OCI-M2 (cell line): ENCODE data around the gene CCDC160.
"Not testable (repeated sequence)": the region's sequence is repeated elsewhere in the genome, so short reads cannot be mapped to it uniquely, and the experiment has no call there.

ENCODE experiments used
- DNase-seq: peaks from one replicate; lab custom pipeline; 2025; ENCODE audit not compliant: unreplicated experiment; lab: John Stamatoyannopoulos, UW

CCDC160 gene

DNA sequence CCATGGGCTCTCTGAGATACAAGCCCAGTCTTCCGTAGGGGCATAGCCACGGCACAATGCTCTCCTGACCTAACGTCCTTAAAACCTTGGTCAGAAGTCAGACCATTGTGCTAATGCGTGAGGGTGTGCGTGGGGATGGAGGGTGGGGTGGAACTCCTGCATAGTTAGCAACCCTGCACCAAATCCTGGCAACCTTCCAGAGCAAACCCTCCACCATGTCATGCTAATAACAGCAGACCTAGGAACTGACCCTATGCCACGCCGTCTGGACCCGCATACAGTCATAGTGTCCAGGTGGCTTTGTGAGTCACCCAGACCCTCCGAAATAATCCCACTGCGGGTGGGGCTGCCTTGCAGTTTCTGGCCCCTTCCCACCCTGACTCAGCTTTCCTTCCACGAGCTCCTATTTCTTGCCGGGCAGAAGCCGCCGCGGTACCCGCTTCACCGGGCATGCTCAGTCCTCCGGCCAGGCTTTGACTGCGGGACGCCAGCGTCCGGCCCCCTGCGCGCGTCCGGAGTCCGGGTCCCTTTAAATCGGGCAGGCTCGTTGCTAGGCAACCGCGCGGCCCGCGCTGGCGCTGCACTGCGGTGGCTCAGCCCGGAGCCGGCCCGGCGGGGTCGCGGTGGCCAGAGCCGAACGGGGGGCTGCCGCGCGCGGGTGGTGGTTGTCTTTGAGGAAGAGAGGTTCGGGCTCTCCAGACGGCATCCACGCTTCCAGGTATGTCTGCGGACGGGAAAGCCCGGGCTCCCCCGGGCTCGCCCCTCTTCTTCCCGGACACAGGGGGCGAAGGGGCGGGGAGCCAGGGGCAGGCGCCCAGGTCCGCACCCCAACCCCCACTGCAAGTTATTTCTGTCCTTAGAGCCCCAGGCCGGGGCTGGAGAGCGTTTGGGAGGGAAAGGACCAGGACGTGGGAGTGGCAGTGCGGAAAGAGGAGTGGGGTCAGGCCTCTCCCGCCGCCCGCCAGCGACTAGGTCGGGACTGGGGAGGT lies at the start of gene CCDC160:
Gene CCDC160 (plus strand): TSS at position 557 of the 989 bp plus-strand sequence. CDS start 7,619 bp downstream, outside the sequence.
- no peak for DNase-seq

DNA sequence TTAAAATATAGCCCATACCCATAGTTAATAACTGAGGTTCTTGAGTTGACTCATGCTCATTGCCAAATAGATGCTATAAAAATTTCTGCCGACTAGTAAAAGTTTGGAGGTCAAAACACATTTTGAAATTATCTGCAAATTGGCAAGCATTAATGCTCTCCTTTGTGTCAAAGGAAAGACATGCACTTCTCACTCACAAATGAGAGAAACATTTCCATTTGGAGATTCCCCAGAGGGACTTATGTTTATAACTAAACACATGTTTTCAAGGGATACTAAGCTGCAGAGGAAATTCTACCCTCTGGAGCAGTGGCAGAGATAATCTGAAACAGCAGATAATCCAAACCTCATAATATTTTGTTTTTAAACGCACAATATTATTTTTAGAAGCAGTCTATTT lies 45.7 kb upstream of the CCDC160 start:
- no peak for DNase-seq

DNA sequence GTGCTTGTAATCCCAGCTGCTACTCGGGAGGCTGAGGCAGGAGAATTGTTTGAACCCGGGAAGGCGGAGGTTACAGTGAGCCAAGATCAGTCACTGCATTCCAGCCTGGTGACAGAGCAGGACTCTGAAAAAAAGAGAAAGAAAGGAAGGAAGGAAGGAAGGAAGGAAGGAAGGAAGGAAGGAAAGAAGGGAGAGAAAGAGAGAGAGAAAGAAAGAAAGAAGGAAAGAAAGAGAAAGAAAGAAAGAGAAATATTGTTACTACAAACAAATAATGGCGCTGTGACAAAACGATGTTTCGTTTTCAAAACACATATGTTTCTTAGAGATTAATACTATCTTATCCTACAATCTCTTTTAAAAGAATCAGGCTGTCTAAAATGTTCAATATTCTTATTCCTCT lies 42.1 kb upstream of the CCDC160 start:
- DNase-seq: no peak

DNA sequence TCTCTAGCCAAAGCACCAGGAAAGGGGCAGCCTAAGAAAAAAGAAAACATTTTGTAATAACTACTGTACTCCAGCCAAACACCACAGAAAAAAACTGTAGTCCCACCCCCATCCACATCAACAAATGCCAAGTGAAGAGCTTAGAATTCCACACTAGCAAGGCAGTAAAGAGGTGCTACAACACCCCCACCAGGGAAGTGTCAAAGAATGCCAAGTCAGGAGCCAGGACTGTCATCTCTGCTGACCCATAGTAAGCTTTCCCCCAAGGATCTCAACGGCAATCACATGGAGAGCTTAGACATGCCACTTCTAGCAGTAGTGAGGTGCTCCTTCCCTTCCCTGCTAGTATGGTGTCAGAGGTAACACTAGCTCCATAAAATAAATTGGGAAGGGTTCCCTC lies 34.4 kb upstream of the CCDC160 start:
- no peak for DNase-seq

DNA sequence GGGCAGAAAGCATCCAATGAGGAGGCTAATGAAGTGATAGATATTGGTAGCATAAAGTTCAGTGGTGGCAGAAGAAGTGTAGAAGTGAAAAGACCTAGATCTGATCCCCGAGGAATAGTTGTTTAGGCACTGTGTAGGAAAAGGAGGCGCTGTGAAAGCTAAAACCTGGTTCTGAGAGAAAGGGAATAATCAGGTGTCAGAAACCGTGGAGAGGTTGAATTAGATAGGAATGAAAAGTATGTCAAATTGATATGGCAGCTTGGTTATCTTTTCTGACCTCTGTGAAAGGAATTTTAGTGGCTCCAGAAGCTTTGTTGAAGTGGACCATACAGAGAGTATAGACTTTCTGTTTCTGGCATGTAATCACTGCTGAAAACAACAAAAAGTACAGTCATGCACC lies 30.8 kb upstream of the CCDC160 start:
- no peak for DNase-seq

DNA sequence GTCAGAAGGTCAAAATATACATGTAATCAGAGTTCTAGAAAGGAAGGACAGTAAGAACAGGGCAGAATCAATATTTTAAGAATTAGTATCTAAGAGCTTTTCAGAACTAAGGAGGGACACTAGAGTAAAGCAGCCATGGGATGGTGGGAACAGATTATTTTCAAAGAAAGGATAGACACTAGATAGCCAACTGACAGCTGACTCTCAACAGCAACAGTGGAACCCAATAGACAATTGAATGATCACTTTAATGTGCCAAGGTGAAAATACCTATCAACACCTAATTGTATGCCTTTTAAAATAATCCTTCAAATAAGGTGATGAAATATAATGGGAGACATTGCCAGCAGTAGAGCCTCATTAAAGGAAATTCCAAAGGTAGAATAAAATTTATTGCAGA lies 26.5 kb upstream of the CCDC160 start:
- DNase-seq: no peak

DNA sequence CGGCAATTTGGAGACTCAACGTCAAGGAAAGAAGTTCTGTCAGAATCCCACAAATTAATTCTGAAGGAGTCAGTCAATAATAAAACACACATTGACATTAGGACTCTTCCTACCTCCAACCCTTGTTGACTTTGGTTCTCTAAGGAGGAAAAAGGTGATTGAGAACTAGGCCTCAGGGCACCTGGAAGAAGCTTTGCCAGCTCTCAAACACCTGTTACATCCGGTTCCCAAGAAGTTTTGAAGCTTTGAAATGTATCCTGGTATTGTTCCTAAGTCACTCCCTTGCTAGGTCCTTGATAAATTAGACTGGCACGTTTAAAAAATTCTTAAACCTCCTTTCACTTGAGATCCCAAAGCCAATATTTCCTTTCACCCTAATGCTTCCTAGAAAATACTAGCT lies 1.7 kb upstream of the CCDC160 start:
- no peak for DNase-seq

DNA sequence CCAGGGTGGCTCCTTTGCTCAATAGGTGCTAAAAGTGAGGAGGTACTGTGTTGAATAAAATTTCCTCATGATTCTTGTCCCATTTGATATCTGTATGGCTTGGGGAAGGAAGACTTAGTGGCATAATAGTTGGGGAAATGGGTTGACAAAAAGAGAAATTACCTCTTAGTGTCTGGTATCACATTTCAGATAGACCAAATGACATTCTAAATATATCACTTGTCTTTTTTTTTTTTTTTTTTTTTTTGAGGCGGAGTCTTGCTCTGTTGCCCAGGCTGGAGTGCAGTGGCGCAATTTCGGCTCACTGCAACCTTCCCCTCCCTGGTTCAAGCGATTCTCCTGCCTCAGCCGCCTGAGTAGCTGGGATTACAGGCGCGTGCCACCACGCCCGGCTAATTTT lies 1.2 kb downstream of the CCDC160 start:
- not testable (repeated sequence) for DNase-seq

DNA sequence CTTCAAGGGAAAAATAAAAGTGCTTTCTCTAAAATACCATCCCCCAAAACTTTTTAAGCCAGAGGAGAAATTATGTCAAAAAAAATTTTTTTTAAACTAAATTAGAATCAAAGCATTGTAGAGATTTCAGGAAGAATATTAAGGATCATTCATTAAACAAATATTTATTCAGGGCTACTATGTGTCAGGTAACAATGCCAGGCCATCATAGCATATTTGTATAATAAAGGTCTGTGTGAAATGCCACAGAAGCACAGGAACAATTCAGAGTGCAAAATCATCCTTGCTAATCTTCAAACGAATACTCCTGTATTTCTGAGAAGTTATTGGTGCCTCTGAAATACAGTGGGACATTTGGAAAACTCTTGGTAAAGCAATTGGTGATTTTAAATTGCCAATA lies 2.0 kb downstream of the CCDC160 start:
- no peak for DNase-seq

DNA sequence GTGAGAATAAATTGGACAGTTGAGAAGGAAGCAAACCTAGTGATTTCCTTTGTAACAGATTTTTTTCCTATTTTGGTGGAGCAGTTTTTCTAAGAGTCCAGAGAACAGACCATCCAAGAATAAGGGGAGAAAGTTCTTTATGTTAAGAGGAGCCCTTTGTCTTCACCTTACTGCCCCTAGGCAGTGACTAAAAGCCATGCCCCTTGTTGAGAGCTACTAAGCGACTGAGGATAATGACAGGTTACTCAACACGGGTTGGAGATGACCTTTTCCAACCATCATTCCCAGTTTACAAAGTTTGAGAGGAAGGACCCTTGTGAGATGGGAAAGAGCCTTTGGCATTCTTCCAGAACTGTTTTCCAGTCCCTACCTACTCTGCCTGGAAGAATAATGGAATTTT lies 3.2 kb downstream of the CCDC160 start:
- no peak for DNase-seq

DNA sequence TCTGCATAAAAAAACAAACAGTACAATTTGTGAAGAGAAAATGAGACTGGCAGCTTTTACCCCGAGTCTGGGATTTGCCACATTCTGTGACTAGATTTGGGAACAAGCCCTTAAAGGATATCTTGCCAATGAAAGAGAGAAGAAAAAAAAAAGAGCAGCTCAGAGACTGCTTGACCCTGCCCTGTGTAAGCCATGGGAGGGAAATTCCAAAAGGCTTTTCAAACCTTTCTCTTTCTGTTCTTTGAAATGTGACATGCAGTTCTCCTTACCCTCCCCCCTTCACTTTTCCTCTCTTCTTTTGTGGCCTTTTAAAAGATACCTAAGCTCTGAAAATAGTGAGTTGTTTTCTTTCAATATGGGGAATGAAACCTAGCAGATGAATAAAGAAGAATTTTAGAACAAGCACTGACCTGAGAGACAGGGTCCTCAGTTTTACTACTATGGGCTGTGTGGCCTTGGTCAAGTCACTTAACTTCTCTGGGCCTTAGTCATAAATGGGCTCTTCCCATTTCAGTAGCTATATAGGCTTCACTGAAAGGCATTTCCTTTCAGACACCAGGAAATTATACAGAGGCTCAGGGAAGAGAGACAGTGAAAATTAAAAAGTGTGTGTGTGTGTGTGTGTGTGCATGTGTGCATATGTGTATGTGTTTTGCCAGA lies 5.1 kb downstream of the CCDC160 start:
- DNase-seq: no peak

DNA sequence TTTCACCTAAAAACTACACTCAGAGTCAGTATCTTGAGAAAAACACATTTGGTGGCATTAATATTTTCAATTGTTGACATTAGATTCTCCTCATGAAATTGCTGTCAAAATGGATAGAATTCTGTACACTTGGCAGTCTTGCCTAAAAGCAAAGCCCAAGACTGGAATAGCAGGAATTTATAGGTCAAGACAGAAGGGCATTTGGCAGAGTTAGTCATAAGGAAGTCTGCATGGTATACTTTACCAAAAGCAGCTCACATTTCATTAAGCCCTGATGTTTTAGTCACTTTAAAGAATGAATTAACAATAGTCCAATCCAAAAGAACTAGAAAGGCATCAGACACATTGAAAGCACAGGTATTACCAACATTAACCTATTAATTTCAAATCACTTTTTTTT lies 7.1 kb downstream of the CCDC160 start:
- no peak for DNase-seq

DNA sequence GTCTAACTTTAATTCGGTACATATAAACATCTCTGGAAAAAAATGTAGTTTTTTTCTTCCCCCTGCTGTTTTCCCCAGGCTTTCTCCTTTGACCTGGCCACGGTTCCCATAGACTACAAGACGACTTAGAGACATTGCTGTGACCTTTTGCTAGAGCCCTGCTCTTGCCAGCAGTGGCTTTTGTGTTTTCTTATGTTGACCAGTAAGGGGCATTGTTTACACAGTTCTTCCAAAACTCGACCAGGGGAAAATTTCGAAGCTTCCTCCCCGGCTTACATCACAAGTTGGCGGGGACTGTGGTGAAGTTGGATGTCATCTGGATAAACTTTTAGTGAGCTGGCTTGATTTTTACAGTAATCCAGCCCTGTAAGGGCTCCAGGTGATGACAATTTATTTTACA lies 9.3 kb downstream of the CCDC160 start:
- DNase-seq: no peak

DNA sequence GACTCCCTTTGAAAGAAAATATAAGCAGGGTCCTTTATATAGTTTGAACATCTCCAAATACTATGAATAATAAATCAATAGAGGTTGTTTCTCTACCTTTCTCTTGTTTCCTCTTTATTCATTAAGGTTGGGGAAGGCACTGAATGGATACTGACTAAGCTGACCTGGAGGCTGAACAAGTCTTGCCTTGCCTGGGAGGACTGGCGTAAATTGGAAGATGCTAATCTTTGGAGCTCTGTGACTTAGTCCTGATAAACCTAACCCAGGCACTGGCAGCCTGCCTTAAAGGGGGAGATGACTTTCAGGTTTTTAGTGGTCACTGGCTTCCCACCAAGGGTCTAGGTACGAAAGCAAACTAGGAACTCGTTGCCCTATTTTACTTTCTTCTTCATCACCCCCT lies 10.5 kb downstream of the CCDC160 start:
- DNase-seq: no peak

DNA sequence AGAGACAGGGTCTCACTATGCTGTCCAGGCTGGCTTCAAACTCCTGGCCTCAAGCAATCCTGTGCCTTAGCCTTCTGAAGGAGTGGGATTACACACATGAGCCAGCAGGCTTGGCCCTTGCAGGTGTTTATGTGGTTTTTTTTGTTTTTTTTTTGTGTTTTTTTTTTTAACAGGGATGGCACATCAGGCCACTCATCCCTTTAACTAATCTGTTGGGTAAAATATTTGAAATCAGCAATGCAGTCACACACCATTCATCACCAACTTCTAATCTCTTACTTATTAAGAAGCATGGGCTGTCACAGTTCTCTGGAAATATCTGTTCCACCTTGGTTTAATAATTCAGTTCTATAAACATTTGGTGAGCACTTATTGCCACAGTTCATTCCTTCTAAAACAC lies 12.3 kb downstream of the CCDC160 start:
- DNase-seq: no peak

DNA sequence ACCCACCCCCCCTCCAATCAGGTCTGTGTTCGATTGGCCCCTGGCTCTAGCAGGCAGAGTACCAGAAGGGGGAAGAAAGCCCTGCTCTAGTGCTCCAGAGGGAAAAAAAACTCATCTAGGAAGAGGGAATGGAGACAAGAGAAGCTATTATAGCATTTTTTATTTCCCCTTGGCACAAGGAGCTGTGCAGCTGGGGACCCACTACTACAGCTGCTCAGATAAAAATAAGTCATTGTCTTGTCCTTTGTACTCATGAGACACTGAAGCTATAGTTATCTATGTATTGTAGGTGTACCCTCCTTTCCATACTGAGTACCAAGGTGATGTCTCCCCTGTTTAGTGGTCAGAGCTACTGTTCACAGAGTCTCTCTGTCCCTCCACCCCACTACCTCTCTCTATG lies 14.3 kb downstream of the CCDC160 start:
- DNase-seq: no peak

DNA sequence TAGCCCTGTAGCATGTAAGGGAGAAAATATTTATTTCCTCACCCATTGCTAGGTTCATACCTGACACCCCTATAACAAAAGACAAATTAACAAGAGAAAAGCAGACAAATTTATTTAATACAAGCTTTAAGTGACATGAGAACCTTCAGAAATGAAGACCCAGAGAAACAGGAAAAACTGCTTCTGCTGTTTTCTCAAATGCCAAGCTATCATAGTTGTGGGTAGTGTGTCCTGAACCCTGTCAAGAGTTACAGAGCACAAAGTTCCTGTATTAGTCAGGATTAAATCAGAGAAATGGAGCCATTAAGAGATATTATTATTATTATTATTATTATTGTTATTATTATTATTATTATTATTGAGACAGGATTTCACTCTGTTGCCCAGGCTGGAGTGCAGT lies 17.5 kb downstream of the CCDC160 start:
- DNase-seq: no peak

DNA sequence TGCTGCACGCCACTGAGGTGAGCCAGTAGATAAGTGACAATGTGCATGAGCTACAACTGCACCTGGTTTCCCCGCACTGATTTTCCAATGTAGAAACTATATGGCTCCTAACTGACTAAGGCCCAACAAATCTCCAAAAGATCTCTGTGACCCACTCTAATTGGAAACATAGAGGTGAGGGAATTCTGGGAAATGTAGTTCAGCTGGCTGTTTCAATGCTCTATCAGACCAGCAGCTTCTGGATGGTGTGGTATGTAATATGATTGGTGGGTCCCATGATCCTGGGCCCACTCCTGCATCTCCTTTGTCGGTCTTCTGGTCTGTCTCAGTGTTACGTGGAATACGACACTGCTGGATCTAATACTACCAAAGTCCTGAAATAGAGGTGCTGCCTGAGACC lies 18.6 kb downstream of the CCDC160 start:
- DNase-seq: no peak

DNA sequence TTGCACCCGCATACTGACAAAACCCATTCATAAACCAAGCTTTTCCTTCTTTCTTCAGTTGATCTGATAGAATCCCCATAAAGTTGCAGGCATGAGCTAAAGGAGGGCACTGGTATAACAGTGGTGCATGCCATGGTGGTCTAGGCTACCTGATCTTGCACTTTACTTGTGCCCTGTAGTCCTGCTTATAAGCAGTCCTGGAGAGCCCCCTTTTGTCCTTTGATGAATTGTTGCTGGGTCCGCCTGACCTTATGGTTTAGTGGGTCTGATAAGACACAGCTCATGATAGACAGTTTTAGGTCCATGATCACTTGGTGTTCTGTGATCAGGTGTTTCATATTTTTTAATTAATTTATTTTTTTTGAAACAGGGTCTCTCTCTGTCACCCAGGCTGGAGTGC lies 19.7 kb downstream of the CCDC160 start:
- DNase-seq: no peak

DNA sequence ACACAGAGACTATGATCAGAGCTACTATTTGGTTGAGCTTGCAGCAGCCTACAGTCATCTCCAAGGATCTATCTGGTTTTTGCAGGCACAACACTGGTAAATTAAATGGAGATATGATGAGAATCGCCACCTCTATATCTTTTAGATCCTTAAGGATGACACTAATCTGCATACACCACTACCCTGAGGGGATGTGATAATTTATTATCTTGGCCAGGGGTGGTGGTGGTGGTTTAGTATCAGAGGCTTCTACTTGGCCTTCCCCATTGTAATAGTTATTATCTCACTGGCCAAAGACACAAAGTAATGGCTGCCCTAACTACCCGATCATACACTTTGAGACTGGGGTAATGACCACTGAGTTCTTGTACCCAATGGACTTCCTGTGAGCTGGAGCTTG lies 21.2 kb downstream of the CCDC160 start:
- DNase-seq: no peak

DNA sequence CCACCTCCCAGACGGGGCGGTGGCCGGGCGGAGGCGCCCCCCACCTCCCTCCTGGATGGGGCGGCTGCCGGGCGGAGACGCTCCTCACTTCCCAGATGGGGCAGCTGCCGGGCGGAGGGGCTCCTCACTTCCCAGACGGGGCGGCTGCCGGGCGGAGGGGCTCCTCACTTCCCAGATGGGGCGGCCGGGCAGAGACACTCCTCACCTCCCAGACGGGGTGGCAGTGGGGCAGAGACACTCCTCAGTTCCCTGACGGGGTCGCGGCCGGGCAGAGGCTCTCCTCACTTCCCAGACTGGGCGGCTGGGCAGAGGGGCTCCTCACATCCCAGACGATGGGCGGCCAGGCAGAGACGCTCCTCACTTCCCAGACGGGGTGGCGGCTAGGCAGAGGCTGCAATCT lies 49.0 kb downstream of the CCDC160 start:
- not testable (repeated sequence) for DNase-seq

DNA sequence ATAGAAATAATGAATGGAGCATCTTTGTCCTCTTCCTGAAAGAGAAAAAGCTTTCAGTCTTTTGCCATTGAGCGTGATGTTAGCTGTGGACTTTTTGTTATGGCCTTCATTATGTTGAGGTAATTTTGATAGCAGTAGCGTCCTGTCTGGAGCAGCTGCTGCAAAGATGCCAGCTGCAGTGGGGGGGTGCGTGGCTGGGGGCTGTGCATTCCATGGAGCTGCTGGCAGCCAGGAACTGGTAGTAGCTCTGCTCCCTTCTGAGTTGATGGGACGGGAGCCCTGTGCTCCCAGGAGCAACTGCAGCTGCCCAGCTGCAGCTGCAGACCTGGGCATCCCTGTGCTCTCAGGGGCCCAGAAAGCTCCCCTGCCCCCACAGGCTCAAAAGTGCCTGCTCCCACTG lies 50.4 kb downstream of the CCDC160 start:
- no peak for DNase-seq
